Omental fat pad (tissue), 4 donors: Measurements from ENCODE around the gene CEACAM8. TPM values are rescaled to one million over a fixed set of nuclear protein-coding genes. Genes with fewer than 3 reads are reported as not detected.
"Not testable (repeated sequence)": the region's sequence is repeated elsewhere in the genome, so short reads cannot be mapped to it uniquely, and the experiment has no call there.

Experiments
- ATAC-seq: fragments of 150-250 bp; one replicate; pipeline ENCODE4 v1.9.1; 2016; ENCODE audit warnings: mild to moderate bottlenecking, moderate library complexity; ENCODE audit not compliant: low FRiP score
- DNase-seq: peaks from one replicate; pipeline ENCODE4 v3.0.0-alpha.2; 2019; ENCODE audit warnings: low spot score
- total RNA-seq, 4 donors: library from RNA; depleted of rRNA; stranded (reverse); fragments of >200 nt; gene quantifications; one replicate each; pipeline ENCODE4 v1.1.0, GENCODE V29; 2016
- TF ChIP-seq, protein P1 (sequence below), 3 donors: fragments of 450-650 bp; IDR thresholded peaks; one replicate each; pipeline ENCODE4 v1.5.1; 2016 to 2017; ENCODE audit warnings: antibody characterized with exemption in 3 of 3, mild to moderate bottlenecking in 3 of 3, moderate library complexity in 2 of 3

Gene CEACAM8
- total RNA-seq, 4 donors from 2014 or later, result 0.79 TPM; not detected in 3

DNA sequence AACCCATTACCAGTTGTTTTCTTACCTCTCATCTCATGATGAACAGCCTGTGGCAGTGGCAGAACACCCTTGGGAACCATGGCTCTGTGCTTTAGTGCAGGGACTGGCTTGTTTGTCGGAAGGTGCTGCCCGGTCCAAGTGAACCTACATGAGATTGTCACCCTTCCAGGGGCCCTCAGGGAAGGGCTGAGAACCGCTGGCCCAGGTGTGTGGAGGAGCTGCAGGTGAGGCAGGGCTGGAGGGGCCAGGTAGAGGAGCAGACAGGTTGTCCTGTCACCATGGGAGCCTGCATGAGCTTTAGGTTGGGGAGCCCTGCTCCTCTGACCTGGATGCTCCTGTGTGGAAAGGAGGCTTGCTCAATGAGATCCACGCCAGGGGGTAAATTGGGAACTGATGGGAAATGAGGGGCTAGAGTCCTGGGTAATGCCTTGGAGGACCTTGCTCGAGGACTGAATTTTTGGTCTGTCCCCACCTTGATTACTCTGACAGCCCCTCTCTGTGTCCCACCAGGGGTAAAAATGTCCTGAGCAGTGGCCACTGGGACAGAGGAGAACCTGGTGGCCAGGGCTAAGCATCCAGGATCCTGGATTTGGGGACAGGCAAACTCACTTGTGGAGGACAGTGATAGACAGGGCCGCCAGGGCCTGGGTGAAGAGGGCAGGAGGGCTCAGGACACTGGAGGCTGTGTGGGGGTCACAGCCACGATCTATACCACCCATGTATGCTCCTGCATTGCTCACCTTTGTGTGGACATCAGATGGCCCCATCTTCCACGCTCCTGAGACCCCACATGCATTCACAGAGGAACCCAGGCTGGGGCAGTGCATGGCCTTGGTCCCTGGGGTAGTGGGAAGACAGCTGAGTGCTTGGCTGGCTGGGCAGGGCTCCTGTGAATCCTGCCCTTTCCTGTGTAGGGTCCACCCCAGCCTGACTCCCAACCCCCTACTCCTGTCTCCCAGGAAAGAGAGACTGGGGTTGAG, 42.3 kb downstream of the CEACAM8 start:
- TF ChIP-seq, protein P1, sequence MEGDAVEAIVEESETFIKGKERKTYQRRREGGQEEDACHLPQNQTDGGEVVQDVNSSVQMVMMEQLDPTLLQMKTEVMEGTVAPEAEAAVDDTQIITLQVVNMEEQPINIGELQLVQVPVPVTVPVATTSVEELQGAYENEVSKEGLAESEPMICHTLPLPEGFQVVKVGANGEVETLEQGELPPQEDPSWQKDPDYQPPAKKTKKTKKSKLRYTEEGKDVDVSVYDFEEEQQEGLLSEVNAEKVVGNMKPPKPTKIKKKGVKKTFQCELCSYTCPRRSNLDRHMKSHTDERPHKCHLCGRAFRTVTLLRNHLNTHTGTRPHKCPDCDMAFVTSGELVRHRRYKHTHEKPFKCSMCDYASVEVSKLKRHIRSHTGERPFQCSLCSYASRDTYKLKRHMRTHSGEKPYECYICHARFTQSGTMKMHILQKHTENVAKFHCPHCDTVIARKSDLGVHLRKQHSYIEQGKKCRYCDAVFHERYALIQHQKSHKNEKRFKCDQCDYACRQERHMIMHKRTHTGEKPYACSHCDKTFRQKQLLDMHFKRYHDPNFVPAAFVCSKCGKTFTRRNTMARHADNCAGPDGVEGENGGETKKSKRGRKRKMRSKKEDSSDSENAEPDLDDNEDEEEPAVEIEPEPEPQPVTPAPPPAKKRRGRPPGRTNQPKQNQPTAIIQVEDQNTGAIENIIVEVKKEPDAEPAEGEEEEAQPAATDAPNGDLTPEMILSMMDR (IDR thresholded peaks at IDR 0.05), result no peak
- ATAC-seq (no peak), DNase-seq (no peak)

DNA sequence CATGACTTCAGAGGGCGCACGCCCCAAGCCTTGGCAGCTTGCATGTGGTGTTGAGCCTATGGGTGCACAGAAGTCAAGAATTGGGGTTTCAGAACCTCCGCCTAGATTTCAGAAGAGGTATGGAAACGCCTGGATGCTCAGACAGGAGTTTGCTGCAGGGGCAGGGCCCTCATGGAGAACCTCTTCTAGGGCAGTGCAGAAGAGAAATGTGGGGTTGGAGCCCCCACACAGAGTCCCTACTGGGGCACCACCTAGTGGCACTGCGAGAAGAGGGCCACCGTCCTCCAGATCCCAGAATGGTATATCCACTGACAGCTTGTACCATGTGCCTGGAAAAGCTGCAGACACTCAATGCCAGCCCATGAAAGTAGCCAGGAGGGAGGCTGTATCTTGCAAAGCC, 44.2 kb downstream of the CEACAM8 start:
- DNase-seq, ATAC-seq: not testable (repeated sequence)

DNA sequence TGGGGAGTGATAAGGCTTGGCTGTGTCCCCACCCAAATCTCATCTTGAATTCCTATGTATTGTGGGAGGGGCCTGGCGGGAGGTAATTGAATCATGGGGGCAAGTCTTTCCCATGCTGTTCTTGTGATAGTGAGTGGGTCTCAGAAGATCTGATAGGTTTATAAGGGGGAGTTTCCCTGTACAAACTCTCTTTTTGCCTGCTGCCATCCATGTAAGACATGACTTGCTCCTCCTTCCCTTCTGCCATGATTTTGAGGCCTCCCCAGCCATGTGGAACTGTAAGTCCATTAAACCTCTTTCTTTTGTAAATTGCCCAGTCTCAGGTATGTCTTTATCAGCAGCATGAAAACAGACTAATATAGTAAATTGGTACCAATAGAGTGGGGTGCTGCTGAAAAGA, 45.7 kb downstream of the CEACAM8 start:
- DNase-seq, result not testable (repeated sequence)

DNA sequence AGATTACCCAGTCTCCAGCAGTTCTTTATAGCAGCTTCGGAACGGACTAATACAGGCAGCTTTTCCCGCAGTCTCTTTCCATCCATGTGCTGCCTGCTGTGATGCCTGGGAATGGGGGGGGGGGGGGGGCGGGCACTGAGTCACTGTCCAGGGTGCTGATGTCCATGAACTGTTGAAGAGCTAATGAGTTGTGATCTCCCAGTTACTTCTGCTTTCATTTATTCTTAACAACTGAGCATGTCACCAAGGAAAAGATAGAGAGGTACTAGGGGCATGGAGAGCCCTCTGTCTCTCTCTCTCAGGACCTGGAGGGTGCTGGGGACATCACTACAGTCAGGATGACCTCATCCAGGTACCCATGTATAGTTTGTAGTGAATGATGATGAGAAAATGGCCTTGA, 46.2 kb downstream of the CEACAM8 start:
- no peak for ATAC-seq
- TF ChIP-seq, protein P1 (IDR thresholded peaks at IDR 0.05), result no peak
- no peak for DNase-seq

More for the DNA sequence above, 45.7 kb downstream of the CEACAM8 start:
- not testable (repeated sequence) for ATAC-seq

DNA sequence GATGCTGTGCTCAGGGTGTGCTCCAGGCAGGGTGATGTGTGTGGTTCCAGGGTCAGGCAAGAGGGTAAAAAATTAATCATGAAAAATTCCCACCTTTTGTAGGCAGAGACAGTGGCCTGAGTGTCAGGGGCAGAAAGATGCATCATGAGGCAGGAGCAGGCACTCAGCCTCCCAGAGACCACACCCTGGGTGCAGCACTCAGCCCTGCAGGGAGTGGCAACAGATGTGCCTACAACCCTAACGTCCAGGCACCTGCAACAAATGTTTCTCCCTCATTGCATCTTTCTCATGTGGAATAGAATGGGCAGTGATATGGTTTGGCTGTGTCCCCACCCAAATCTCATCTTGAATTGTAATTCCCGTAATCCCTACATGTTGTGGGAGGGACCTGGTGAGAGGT, 46.8 kb downstream of the CEACAM8 start:
- DNase-seq, result no peak
- TF ChIP-seq, protein P1 (IDR thresholded peaks at IDR 0.05), result no peak
- ATAC-seq, result no peak

DNA sequence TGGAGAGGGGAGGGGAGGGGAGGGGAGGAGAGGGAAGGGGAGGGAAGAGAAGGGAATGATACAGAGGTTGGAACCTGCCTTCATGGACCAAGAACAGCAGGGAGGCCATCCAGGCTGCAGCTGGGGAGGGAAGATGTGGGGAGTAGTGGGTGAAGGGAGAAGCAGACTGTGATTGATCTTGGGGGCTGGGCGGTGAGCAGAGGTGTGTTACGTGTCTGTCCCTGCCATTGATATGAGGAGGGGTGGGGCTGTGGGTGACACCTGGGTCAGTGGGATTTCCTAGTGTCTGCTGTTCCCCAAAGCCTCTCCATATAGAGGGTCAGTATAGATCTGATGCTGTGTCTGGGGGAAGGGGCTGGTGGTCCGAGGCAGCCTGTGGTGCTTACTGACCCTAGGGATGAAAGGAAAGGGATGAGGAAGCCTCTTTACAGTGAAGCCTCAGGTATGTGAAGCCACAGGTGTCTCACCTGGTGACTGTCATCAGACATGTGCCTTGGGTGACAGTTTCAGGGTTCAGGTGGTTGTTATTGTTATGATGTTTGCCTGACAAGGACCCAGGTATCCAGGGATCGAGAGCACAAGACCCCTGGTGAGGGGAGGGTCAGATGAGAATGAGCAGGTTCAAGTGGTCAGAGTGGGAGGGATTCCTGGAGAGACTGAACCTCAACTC, 47.8 kb downstream of the CEACAM8 start:
- DNase-seq, result no peak
- TF ChIP-seq, protein P1 (IDR thresholded peaks at IDR 0.05), result no peak
- no peak for ATAC-seq

DNA sequence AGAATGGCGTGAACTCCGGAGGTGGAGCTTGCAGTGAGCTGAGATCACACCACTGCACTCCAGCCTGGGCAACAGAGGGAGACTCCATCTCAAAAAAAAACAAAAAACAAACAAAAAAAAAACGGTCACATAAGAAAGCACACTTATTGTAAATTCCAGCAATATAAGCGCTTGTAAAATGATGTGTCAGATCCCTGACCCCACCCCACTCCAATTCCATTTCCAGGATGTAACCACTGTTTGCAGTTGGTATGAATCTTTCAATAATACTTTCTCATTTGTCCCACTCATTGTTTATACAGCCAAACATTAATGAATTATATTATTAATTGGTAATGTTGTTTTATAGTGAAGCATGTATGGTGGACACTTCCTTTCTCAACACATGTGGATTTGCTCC, 50.6 kb downstream of the CEACAM8 start:
- TF ChIP-seq, protein P1 (IDR thresholded peaks at IDR 0.05), result no peak
- DNase-seq, result no peak
- ATAC-seq, result no peak

DNA sequence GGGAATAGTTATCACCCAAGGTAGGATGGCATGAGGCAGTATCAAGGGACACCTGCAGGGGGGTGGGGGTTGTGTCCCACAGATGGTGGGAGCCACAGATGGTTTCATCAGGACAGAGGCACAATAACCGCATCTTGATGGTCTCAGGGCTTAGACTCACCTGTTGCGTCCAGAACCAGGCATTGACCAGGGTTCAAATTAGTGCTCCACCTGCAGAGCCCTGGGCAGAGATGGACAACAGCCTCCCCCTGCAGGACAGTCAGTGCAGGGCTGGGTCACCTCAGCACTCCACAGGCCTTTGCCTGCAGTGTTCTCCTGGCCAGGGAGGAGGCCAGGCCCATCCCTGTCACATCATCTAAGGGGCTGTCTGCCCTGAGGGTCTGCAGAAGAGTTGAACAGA, 51.9 kb downstream of the CEACAM8 start:
- DNase-seq (no peak), ATAC-seq (no peak)
- TF ChIP-seq, protein P1 (IDR thresholded peaks at IDR 0.05), result no peak
